NCI-H1930 (cell line): ENCODE results near the gene ARPP21.
"Not testable (repeated sequence)": the region's sequence is repeated elsewhere in the genome, so short reads cannot be mapped to it uniquely, and the experiment has no call there.

Source experiments
- DNase-seq, 2 experiments: peaks; one replicate each; lab custom pipeline; 2025; lab: John Stamatoyannopoulos, UW

ARPP21 gene

GRCh38 chr3:35781558-35781957, 142.2 kb downstream of the ARPP21 start:
- DNase-seq, result no peak

GRCh38 chr3:35782355-35782754, 143.0 kb downstream of the ARPP21 start:
- DNase-seq, result no peak

GRCh38 chr3:35784169-35784568, 144.8 kb downstream of the ARPP21 start:
- no peak for DNase-seq

DNA sequence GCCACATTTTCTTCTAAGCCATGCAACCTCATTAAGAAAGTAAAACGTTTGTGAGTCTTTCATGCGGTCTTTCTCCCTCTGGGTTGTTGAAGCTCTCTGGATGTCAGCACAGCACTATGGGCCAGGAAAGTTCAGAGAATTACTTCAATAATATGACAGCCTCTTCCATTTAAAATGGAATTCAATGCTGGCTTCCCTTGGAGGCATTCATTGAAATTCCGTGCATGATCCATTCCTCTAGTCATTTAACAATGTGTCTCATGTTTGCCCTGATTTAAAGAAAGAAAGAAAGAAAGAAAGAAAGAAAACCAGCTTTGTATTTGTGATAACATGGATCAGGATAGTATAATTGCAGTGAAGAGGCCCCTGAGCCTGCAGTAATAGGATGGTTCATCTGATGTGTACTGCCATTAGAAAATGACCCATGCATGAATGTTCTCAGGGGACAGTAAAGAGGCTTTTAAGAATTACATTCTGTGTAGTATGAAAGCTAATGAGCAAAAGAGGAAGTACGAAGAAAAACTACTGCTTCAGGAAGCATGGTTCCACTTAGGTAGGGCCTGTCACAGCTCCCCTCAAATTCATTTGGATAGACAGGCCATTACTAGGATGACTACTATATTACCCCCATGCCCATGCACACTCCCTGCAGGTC, 146.0 kb downstream of the ARPP21 start:
- DNase-seq, result no peak

DNA sequence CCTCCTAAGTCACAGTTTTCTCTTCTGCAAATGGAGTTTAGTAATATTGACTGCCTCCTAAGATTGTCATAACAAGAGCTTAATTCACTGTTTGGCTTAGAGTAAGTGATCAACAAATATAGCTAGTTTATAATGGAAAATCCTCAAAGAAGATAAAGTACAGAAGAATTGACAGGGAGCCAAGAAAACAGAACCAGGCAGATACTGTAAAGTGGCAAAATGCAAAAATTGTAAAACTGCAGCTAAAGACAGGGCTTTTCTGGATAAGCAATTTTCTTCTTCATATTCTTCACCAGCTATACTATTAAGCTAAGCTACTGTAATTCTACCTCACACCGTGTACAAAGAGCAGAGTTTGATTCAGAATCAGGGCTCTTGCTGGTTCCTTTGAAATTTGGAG, 148.6 kb downstream of the ARPP21 start:
- no peak for DNase-seq

GRCh38 chr3:35789042-35789831, 149.9 kb downstream of the ARPP21 start:
- no peak for DNase-seq

DNA sequence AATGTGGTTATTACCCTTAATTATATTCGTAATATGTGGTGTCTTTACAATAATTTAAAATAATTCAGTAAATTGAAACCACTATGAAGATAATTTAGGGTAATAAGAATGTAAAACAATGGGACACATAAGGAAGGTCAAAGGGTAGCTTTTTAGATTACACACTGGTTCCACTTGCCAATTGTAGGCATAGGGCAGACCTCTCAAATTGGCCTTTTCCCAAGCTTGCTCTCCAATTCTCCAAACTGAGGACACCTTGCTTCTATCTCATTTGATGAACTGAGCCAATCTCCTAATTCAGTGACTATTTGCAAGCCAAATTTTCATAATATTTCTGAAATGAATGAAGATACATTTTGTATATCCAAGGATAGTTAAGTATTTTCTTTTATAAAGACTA, 151.4 kb downstream of the ARPP21 start:
- DNase-seq, result no peak

GRCh38 chr3:35793667-35794066, 154.3 kb downstream of the ARPP21 start:
- DNase-seq, result no peak

DNA sequence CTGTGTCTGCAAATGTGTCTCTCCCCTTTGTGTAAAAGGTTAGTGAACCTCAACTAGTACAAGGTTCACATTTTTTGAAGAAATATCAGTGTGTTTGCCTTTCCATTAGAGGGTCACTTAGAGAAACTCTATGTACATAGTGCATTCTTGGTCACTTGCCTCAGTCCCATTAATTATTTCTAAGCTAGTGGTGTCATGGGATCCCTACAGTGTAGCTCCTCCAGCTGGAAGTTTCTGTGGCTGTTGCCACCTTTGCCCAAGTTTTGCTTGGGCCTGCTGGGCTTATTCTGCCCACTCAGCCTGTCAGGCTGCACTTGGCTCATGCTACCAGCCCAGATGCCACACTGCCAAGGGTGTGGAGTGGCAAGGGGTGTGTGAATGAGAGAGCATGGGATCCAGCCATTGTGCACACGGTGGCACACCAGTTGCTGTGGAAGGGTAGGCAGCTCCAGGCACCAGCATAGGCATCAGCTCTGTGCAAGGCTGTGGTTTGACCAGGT, 161.7 kb downstream of the ARPP21 start:
- no peak for DNase-seq

DNA sequence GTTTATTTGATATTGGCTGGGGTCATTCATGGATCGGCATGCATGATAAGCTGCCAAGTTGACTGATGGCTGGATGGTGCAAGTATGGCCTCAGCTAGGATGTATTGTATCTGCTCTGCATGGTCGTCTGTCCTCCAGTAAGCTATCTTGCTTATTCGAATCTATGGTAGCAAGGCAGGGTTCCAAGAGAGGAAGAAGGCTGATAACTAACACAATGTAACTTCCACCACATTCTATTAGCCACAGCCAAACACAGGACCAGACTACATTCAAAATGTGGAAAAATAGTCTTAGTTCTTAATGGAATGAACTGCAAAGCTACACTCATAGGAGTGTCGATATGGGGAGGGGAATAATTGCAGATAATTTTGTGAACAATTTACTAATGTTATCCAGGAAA, 175.2 kb downstream of the ARPP21 start:
- no peak for DNase-seq

- DNase-seq, result not testable (repeated sequence)
These were observed 176.5 kb downstream of the ARPP21 start for GRCh38 chr3:35815796-35816195.

GRCh38 chr3:35817216-35817615, 177.9 kb downstream of the ARPP21 start:
- no peak for DNase-seq

- no peak for DNase-seq
These were observed 192.8 kb downstream of the ARPP21 start for GRCh38 chr3:35832140-35832571.
